HG03432 (cell line): ENCODE data around the gene MYB.
"Not testable (repeated sequence)": the region's sequence is repeated elsewhere in the genome, so short reads cannot be mapped to it uniquely, and the experiment has no call there.

Experiments used
- ATAC-seq: cut with Tn5 transposase; IDR thresholded peaks from one replicate; pipeline ENCODE4 v1.9.1; 2021; ENCODE audit warnings: mild to moderate bottlenecking, moderate library complexity; ENCODE audit not compliant: unreplicated experiment

MYB gene

DNA sequence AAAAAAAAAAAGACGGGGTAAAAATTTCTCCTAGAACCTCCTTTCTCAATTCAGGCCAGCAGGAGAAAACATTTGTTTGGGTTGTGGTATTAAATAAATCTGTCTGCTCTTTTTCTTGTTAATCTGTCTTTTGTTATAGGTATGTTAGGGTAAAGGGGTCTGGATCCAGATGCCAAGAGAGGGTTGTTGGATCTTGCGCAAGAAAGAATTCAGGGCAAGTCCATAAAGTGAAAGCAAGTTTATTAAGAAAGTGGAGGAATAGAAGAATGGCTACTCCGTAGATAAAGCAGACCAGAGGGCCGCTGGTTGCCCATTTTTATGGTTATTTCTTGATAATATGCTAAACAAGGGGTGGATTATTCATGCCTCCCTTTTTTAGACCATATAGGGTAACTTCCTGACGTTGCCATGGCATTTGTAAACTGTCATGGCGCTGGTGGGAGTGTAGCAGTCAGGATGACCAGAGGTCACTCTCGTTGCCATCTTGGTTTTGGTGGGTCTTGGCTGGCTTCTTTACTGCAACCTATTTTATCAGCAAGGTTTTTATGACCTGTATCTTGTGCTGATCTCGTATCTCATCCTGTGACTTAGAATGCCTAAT, 65.4 kb downstream of the MYB start:
- ATAC-seq = not testable (repeated sequence)

DNA sequence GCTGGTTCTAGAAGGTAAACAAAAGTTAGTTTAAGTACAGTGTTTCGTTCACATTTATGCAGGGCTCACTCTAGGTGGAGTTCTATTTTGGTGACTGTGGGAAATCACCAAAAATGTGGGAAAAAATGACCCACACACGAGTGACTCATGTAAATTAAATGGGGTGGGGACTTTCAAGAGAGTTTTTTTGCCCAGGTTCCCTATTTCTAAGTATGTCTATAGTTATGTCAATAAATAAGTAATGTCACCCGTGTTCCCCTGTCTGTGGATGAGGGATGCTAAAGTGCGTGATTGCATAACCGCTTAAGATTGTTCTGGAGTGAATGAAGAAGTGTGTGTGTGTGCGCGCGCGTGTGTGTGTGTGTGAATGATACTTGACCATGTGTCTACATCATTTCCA, 69.1 kb downstream of the MYB start:
- no peak for ATAC-seq

DNA sequence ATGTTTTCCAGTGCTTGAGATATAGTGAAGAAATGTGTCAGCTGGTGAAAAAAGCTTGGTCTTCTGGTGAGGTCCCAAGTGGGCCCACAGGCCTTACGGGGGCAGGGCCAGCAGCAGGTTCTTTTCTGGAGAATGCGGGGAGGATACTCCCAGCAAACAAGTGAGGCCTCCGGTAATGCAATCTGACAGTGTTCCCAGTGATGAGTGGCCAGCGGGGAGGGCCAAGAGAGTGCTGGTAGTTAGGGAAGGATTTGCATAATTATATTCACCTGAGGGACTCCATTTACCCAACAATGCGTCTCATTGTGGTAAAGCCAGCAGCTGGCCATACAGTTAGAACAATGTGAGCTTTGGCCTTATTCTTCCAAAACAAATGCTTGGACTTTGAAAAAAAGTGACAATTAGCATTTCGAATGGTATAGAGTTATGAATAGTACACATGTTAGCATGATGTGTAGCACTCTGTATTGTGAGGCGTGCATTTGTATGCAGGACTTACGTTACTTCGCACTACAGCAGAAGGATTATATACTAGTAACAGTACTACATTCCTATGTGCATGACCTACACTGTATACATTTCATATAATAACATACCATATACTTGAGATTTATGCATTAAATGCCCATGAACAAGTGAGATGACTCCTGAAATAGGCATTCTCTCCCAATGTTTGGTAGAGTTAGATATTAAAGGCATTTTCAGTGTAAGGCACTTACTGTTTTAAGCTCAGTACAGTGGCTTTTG, 69.8 kb downstream of the MYB start:
- no peak for ATAC-seq

DNA sequence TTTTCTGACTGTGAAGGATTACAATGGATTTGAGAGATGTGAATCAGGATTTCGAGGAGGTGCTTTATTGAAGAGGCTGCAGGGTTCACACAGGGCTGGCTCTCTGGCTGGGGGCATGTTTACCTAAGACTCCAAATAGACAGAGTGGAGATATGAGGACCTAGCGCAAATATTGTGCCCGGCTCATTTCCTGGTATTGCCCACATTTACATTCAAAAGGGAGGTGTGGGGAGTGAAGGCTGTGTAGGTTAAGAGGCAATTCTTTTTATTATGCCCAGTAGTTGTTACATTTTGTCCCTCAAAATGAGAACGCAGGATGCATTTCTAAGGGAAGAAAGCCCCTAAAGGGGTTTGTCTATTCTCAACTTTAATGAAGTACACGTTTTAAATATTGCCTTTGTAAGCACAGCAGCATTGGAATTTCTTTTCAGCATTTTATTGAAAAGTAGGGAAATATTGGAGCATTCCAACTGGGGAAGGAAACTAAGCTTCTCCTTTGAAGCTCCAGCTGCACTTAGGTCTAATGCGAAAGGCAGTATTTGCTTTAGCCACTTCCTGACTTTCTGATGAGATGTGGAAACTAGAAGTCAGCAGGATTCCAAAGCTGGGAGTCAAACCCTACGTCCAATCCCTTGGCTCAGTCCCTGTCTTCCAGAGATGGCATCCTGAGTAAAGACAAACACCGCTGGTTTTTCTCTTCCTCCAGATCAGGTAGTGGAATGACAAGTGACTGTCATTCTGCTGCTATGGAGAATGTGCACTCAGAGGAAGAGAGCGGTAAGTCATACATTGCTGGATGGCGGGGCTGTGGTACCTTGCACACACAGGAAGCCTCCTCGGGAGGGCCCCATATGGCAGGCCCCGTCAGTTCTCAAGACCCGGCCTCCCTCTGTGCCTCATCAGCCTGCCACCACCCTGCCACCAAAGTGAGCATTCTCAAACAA, 70.7 kb downstream of the MYB start:
- ATAC-seq = no peak

DNA sequence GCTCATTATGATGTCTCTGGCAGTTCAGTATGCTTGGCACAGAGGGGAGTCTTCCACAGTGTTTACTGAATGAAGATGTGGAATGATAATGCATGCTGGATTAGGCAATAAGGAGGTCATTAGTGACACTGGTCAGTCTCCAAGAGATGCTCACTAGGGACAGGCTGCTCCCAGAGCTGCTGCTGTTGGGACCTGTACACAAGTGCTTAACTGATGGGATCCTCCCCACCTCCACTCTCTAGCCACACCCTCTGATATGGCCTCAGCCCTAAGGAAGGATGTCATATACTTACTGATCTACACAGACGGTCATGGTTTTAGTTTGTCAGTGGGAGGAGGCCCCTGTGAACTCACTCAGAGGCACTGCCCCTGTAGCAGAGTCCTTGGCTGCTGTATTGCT, 73.4 kb downstream of the MYB start:
- ATAC-seq = no peak

DNA sequence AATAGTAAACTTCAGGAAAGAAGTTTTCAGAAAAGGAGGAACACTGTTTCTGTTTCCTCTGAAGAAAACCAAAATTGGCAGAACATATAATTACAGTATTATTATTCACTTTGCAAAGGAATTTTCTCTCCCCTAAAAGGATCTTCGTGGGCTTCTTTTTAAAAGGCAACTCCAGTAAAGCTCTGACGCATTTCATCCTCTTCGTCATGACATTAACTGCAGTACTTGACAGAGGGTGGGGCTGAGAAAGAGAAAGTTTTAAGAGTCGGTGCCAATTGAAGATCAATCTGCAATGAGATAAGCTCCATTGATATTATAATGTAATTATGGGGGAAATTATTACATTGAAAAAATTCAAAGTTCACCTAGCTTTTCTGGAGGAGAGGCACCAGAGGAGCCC, 75.8 kb downstream of the MYB start:
- no peak for ATAC-seq

DNA sequence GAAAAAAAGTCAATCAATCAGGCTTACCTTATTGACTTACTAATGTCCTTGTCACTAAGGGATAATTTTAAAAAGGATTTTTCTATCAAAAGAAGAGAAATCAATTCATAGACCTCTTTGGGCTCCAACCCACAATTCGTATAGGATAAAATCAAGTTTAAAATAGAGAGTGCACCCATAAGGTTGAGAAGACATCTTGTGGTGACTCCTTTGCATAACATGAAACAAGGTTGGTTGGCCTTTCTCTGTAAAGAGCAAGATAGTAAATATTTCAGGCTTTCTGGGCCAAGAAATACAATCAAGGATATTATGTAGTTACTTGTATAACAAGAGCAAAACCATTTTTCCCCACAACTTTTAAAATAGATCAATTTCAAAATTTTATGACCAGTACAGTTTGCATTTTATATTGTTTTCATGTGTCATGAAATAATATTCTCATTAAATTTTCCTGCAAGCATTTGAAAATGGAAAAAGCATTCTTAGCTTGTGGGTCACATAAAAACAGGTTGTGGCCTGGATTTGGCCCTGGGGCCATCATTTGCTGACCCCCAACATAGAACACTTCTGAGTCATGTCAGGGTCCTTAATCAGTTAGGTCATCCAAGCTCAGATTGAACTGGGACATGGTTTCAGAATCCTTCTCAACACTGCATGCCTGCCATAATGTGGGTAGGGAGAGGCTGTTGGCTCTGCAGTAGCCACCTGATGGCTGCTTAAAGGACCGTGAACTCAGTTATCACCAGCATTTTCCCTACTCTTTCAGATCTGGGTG, 76.7 kb downstream of the MYB start:
- no peak for ATAC-seq

DNA sequence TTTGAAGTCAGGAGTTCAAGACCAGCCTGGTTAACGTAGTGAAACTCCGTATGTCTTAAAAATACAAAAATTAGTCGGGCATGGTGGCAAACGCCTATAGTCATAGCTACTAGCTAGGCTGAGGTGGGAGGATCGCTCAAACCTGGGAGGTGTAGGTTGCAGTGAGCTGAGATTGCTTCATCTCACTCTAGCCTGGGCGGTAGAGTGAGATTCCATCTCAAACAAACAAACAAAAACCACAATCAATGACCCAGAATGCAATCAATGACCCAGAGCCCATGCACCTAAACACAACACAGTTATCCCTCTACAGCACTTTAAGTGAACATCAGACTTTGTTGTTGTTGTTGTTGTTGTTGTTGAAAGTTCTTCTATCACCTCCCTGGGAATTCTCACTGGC, 77.9 kb downstream of the MYB start:
- ATAC-seq = no peak

DNA sequence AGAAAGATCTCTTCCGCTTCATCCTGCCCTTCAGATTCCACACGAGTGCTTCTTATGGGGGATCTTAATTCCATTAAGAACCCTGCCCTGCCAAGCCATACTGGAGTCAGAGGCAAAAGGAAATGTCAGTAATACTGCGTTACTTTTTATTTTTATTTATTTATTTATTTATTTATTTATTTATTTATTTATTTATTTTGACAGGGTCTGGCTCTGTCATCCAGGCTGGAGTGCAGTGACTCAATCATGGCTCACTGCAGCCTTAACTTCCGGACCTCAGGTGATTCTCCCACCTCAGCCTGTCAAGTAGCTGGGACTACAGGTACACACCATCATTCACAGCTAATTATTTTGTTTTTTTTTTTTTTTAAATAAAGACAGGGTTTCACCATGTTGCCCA, 79.5 kb downstream of the MYB start:
- ATAC-seq = no peak

DNA sequence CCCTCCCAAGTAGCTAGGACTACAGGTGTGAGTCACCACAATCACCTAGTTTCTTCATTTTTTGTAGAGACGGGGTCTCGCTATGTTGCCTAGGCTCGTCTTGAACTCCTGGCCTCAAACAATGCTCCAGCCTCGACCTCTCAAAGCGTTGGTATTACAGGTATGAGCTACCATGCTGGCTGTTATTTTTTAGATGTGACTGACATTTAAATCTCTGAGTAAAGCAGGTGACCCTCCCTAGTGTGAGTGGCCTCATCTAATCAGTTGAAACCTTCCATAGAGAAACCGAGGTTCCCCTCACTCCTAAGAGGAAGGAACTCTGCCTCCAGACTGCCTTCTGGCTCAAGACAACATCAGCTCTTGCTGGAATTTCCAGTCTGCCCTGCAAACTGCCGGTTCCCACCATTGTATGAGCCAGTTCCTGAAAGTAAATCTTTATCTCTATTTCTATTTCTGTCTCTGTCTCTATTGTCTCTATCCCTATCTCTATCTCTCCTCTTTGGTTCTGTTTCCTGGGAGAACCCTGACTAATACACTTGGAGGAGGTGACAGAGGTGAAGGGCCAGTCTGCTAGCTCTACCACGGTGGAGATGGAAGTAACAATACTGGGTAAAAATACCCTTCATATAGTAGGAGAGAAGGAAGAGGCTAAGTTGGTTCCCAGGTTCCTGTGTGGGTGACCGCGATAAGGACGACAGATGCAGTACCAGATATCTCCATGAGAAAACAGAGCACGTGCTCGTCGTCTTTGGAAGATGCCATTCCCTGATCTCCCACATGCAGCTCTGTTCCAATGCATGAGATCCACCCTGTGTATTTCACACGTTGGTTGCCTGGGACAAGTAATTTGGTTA, 81.0 kb downstream of the MYB start:
- no peak for ATAC-seq

DNA sequence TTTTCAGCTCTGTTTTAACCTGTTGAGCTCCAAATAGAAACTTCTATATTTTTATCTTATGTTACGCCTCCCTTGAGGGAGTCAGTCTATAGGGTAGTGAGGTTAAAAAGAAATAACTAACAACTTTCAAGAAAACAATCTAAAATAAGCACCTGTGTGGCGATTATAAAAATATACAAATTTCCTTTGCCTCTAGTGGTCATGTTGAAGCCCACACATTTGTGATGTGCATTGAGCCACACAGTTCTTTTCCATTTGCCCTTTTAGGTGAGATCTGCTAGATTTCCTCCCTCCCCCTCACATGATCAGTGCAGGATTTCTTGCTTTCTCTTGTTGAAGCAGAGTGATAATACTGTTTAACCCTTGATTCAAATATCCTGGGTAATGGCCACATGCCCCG, 84.2 kb downstream of the MYB start:
- no peak for ATAC-seq

DNA sequence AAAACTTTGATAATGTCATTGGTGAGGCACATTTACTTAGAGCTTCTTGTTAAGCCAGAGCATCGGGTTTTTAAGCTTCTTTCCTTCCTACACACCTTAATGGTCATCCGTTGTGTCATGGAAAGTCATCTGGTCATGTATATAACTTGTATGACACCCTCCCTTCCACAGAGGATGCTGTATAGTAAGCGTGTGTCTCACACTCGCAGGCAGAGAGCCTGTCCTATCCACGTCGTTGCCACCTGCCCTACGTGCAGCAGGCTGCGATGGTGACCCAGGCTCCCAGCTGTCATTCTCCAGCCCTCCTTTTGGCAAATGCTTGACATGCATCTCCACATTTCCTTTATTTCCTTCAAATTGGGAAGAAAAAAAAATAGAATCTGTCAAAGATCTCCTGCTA, 85.6 kb downstream of the MYB start:
- ATAC-seq = no peak

DNA sequence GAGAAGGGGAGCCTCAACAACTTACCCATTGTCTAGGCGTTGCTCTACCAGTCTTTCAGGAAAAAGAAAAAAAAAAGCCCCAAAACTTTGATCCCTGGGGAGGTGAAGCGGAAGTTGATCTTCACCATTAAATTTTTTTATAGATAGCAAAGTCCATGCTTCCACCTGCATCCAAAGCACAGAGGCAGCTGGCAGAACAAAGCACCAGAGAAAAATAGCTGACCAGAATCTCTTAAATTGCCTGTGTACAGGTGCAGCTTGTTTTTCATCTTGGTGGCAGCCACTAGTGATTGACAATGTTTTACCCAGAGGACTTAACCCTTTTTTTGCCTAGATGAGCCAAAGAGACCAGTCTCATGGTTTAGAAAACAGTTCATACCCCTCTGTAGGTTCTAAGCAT, 86.0 kb downstream of the MYB start:
- ATAC-seq = no peak

DNA sequence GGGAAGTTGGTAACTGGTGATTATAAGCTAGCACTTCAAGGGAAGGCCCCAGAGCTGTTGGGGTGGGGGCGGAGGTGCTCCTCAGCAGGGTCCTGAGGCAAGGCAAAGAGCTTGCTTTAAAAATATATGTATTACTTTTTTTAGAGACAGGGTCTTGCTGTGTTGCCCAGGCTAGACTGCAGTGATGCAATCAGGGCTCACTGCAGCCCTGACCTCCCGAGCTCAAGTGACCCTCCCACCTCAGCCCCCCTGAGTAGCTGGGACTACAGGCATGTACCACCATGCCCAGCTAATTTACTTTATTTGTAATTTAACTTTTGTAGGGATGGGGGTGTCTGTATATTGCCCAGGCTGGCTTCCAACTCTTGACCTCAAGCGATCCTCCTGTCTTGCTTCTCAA, 87.2 kb downstream of the MYB start:
- no peak for ATAC-seq

DNA sequence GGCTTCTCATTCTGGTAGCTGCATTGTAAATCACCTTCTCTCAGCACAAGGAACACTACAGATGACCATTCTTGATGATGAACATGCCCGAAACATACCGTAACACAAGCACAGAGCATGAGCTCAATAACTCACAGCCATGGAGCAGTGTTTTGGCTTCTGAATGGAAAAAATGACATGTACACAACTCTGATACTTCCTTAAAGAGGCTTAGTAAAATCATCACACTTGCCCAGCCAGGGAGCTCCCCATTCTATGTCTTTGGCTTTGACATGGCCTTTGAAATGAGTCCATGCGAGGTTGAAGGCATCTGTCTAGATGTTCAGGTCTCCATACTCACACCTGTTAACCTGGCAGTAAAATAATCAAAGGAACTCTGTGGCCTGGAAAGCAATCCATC, 87.6 kb downstream of the MYB start:
- no peak for ATAC-seq
